Psoas muscle (tissue), 8 donors: ENCODE results near the gene CCNY. TPM values are rescaled to one million over a fixed set of nuclear protein-coding genes. Genes with fewer than 3 reads are reported as not detected.

Experiments
- ATAC-seq, 4 donors: fragments of 200-7000 bp; cut with Tn5 transposase; one replicate each; pipeline ENCODE4 v1.9.1; 2020; ENCODE audit warnings: moderate library complexity in 3 of 4, mild to moderate bottlenecking in 2 of 4
- DNase-seq, 2 donors: peaks; one replicate each; pipeline ENCODE4 v3.0.0-alpha.2; 2020
- H3K27ac ChIP-seq: fragments of 200-600 bp; one replicate; pipeline ENCODE4 v1.8.0; 2022
- H3K27me3 ChIP-seq, 3 donors: fragments of 200-600 bp in 1 of 3; one replicate each; pipeline versions ENCODE4 v1.6.1 to v1.8.0; 2013 to 2022; ENCODE audit warnings: low read length in 2 of 3, mild to moderate bottlenecking in 2 of 3, moderate library complexity in 1 of 3; ENCODE audit not compliant: insufficient read depth in 3 of 3
- H3K36me3 ChIP-seq, 2 donors: fragments of 200-600 bp in 1 of 2; one replicate each; pipeline versions ENCODE4 v1.6.1 to v1.8.0; 2013 to 2022; ENCODE audit warnings: low read depth in 1 of 2, mild to moderate bottlenecking in 1 of 2, moderate library complexity in 1 of 2; ENCODE audit not compliant: insufficient read depth in 1 of 2
- H3K4me1 ChIP-seq: fragments of 200-600 bp; one replicate; pipeline ENCODE4 v1.8.0; 2022
- H3K4me3 ChIP-seq: fragments of 200-600 bp; one replicate; pipeline ENCODE4 v1.8.0; 2022; ENCODE audit warnings: mild to moderate bottlenecking
- H3K9me3 ChIP-seq: fragments of 200-600 bp; one replicate; pipeline ENCODE4 v1.8.0; 2022
- CTCF ChIP-seq: fragments of 200-600 bp; IDR thresholded peaks from one replicate; pipeline ENCODE4 v1.8.0; 2022; ENCODE audit warnings: antibody characterized with exemption
- WGBS, 3 donors: extraction: QIAGEN DNeasy Blood & Tissue Kit; methylation state at CpG; one replicate each; pipeline versions ENCODE4 v1.1.6 to v1.1.7; 2013; 5-methylcytosine and 5-hydroxymethylcytosine counted together
- intact Hi-C, 2 donors: fragments of 100-400 bp; cut with DNase I; formaldehyde crosslinking; loops; one replicate each; pipeline versions ENCODE4 v1.11.0 to v1.14.2; 2022
- polyA plus RNA-seq, 3 donors: library from polyadenylated mRNA; stranded (reverse); fragments of 200-250 nt; gene quantifications; one replicate each; pipeline ENCODE4 v1.2.3, GENCODE V29; 2013
- total RNA-seq, 4 donors: library from RNA; stranded (reverse); fragmentation: NEBNext Ultra II Directional in 2 of 4; extraction: Animal tissue kit (Norgen Biotek cat#: 25700) in 2 of 4; gene quantifications; one replicate each; pipeline versions ENCODE4 v1.2.1 to v1.2.4, GENCODE V29; 2021 to 2023
- donor health status: healthy with polysubstance abuse.
- donor health status: DM: no; HTN: no; CAD: no; lungs with moderate emphysema.
- donor health status: Bipolar disorder and iron deficiency.
- donor health status: healthy.
- donor health status: DM: yes; HTN: yes; CAD: no.
- donor health status: DM: no; HTN: no; CAD: no.
- donor health status: DM: no; HTN: no; CAD: no.
- donor health status: DM: yes; HTN: yes; CAD: no.

The CCNY gene
- total and polyA plus RNA-seq, 7 donors = 21.2 to 55.8 (median 47.0) TPM

- H3K27me3 ChIP-seq = peaks cover 0 to 20% (median 0%) of the 10 kb centered on the region in 3 donors
- no peaks in the 10 kb centered on the region for H3K36me3 ChIP-seq
- intact Hi-C loops = no loop called here
- H3K9me3 ChIP-seq = no peaks in the 10 kb centered on the region
- no peak overlapping the region for H3K27ac ChIP-seq
- H3K4me3 ChIP-seq = no peak overlapping the region
- H3K4me1 ChIP-seq = no peaks in the 10 kb centered on the region
- WGBS, 3 donors = 46 to 54% (median 48%) methylated on average over 5 of the region's 5 CpGs
- no peak for TF ChIP-seq CTCF
- DNase-seq (no peak), ATAC-seq (no peak)
Observed at GRCh38 chr10:35614312-35614711, 278.0 kb downstream of the CCNY start.

Other genes with a start within 250 kb of the CCNY start
- gene CUL2, start 246.2 kb upstream of the CCNY start, total RNA-seq = 10 to 100 TPM; 40.6 to 51.8 (median 47.2) TPM
- gene CUL2, start 246.2 kb upstream of the CCNY start, polyA plus RNA-seq = 10 to 100 TPM; 26.2 to 65.6 (median 30.8) TPM
- gene CREM, start 209.7 kb upstream of the CCNY start, total RNA-seq = 10 to 100 TPM; 18.8 to 61.0 (median 30.8) TPM
- 100 to 1,000 TPM in 1 of 3 donors, 10 to 100 TPM in 2; 36.1 to 336 (median 89.1) TPM for gene CREM, start 209.7 kb upstream of the CCNY start, polyA plus RNA-seq